Esophagus squamous epithelium (tissue), 4 donors: ENCODE measurements around the gene RPL3.

Experiments used
- POLR2A ChIP-seq, 4 donors: fragments of 450-650 bp; IDR thresholded peaks; one replicate each; pipeline ENCODE4 v1.6.1; 2017; ENCODE audit warnings: antibody characterized with exemption in 4 of 4, mild to moderate bottlenecking in 4 of 4, moderate library complexity in 3 of 4
- TF ChIP-seq, protein P1 (sequence below), 6 experiments: fragments of 450-650 bp in 4 of 6; fragments of 200-600 bp in 2 of 6; sonication (generic) in 2 of 6; IDR thresholded peaks; one replicate each; pipeline ENCODE4 v1.5.1; 2016 to 2019; ENCODE audit warnings: antibody characterized with exemption in 6 of 6, mild to moderate bottlenecking in 4 of 6, moderate library complexity in 4 of 6

DNA sequence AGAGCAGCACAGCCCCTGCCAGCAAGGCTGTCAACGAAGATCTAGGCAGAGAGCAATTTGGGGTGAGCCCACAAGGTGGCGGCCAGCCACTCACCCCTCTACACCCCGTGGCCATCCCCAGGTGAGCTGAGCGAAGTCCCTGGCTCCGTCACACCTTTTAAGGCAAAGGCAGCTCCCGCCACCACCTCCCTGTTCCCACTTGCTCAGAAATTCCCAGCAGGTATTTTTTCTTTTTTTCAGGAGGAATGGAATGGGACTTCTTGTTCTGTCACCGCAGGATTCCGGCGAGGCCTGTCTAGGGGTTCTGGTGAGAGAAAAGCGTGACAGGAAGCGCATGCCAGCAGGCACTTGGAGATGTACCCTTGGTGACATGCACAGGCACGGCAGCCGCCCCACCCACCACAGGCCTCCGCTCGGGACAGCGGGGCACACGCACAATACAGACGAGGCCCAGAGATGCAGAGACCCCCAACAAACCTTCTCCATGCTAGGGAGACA, 10.0 kb downstream of the RPL3 start:
- TF ChIP-seq, protein P1, sequence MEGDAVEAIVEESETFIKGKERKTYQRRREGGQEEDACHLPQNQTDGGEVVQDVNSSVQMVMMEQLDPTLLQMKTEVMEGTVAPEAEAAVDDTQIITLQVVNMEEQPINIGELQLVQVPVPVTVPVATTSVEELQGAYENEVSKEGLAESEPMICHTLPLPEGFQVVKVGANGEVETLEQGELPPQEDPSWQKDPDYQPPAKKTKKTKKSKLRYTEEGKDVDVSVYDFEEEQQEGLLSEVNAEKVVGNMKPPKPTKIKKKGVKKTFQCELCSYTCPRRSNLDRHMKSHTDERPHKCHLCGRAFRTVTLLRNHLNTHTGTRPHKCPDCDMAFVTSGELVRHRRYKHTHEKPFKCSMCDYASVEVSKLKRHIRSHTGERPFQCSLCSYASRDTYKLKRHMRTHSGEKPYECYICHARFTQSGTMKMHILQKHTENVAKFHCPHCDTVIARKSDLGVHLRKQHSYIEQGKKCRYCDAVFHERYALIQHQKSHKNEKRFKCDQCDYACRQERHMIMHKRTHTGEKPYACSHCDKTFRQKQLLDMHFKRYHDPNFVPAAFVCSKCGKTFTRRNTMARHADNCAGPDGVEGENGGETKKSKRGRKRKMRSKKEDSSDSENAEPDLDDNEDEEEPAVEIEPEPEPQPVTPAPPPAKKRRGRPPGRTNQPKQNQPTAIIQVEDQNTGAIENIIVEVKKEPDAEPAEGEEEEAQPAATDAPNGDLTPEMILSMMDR (IDR thresholded peaks at IDR 0.05): peak in 3 of 6 experiments; percentile 18 to 62 (median 32)
- TF ChIP-seq POLR2A (IDR thresholded peaks at IDR 0.05): no peak
